PFSK-1 (cell line): ENCODE results near the gene RFNG.

Experiments used
- POLR2AphosphoS5 ChIP-seq: IDR thresholded peaks from 2 replicates; pipeline ENCODE4 v1.6.1; 2012; ENCODE audit warnings: low read depth, mild to moderate bottlenecking, control low read depth, low read length, moderate library complexity
- REST ChIP-seq, 2 experiments: IDR thresholded peaks; 2 replicates each; pipeline versions ENCODE4 v1.6.1 to v1.8.0; 2011 to 2012; ENCODE audit warnings: low read depth in 2 of 2, low read length in 2 of 2, control low read depth in 1 of 2, inconsistent platforms in 1 of 2, mild to moderate bottlenecking in 1 of 2, moderate library complexity in 1 of 2; ENCODE audit not compliant: insufficient read depth in 1 of 2

- TF ChIP-seq REST (IDR thresholded peaks at IDR 0.05; ENCODE audit: insufficient read depth in 1 of 2, low read depth in 2 of 2, low read length in 2 of 2) (no peak), POLR2AphosphoS5 (no peak)
Observed at GRCh38 chr17:82062076-82062983, 10.7 kb upstream of the RFNG start.
